ENCODE measurements around the gene KRTAP10-6.

DNA sequence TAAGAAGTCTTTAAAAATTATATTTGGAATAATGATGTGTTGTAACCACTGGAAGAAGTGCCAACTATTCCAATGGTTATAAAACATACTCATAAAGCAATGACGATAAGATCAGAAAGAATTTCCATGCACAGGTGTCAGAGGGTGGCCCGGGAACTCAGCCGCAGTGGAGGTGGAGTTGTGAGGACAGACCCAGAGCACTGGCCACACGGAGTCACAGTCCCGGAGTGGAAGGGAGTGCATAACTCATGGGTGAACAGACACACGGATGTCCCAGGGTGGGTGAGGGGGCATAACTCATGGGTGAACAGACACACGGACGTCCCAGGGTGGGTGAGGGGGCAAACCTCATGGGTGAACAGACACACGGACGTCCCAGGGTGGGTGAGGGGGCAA, 16.3 kb downstream of the KRTAP10-6 start:
- no peak for TF ChIP-seq POLR2A (IDR thresholded peaks at IDR 0.05)
- no peak for TF ChIP-seq CTCF (IDR thresholded peaks at IDR 0.05)

Measured in testis (tissue), 2 donors.